ENCODE measurements around the gene WIF1. TPM values are rescaled to one million over a fixed set of nuclear protein-coding genes. Genes with fewer than 3 reads are reported as not detected.

The WIF1 gene
- total RNA-seq, 1 donor from 2014 or later, result 1.0 TPM

DNA sequence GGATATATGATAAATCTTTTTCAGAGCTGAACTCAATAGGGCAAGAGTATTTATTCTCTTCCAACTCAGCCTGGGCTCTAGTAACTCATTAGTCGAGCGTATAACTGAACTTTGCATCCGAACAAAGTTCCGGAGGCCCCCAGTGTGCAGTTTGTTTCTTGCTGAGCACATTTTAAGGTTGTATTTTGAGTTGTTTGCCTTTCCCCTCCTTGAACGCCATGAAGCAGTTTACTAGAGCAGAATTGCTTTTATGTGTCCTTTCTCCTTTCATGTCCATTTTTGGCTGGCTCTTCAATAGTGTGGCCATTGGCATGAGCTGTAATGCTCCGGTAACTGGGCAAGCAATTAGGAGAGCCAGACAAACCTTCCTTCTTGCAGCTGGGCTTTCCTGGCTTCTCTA, 105.3 kb downstream of the WIF1 start:
- Histone ChIP-seq H3K9me3 (ENCODE audit: control insufficient read depth in 3 of 3, low read length in 3 of 3) (no peaks in the 10 kb centered on the region), H3K4me1 (ENCODE audit: control insufficient read depth in 3 of 3, insufficient read depth in 3 of 3, low read length in 3 of 3) (no peaks in the 10 kb centered on the region), H3K4me3 (ENCODE audit: low read length in 3 of 3) (no peak overlapping the region), H3K9ac (ENCODE audit: low read depth in 1 of 3, low read length in 3 of 3) (no peak overlapping the region), H3K36me3 (ENCODE audit: control insufficient read depth in 3 of 3, insufficient read depth in 3 of 3, low read length in 3 of 3) (no peaks in the 10 kb centered on the region), H3K27ac (ENCODE audit: low read depth, low read length) (no peak overlapping the region), H3K27me3 (ENCODE audit: control insufficient read depth in 3 of 3, insufficient read depth in 3 of 3, low read length in 3 of 3) (no peaks in the 10 kb centered on the region)

DNA sequence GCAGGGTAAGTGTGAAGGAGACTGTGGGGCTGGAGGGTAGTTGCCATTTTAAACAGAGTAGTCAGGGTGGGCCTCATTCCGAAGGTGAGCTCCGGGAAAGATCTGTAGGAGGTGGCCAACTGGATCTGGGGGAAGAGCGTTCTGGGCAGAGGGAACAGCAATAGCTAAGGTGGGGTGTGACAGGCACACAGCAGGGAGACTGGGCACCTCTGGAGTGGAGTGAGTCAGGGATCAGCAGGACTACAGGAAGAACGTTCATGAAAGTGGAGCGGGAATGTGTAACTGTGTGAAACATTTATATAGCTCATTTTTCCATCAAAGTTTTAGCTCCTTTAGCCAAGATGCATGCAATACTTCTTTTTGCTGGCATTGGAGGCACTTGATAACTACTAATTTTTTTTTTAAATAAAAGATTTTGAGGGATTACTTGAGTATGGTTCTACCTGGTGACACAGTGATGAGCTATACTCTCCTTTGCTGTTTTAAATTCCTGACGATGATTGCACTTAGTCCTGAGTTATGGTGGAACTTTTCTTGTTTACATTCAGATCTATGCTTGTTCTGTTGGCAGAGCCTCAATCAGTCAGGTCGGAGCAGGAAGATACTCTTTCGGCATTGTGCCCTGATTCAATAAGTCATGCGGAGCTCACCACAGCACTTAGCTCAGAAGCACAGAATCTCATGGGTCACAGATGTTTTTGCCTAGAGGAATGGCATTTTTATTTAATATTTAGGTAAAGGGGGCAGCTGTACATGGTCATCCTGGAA, 106.4 kb downstream of the WIF1 start:
- no peaks in the 10 kb centered on the region for H3K4me1 ChIP-seq (ENCODE audit: control insufficient read depth in 3 of 3, insufficient read depth in 3 of 3, low read length in 3 of 3)
- H3K36me3 ChIP-seq (ENCODE audit: control insufficient read depth in 3 of 3, insufficient read depth in 3 of 3, low read length in 3 of 3), result no peaks in the 10 kb centered on the region
- no peaks in the 10 kb centered on the region for H3K9me3 ChIP-seq (ENCODE audit: control insufficient read depth in 3 of 3, low read length in 3 of 3)
- no peak overlapping the region for H3K9ac ChIP-seq (ENCODE audit: low read depth in 1 of 3, low read length in 3 of 3)
- H3K27me3 ChIP-seq (ENCODE audit: control insufficient read depth in 3 of 3, insufficient read depth in 3 of 3, low read length in 3 of 3), result no peaks in the 10 kb centered on the region
- no peak overlapping the region for H3K4me3 ChIP-seq (ENCODE audit: low read length in 3 of 3)
- no peak overlapping the region for H3K27ac ChIP-seq (ENCODE audit: low read depth, low read length)

DNA sequence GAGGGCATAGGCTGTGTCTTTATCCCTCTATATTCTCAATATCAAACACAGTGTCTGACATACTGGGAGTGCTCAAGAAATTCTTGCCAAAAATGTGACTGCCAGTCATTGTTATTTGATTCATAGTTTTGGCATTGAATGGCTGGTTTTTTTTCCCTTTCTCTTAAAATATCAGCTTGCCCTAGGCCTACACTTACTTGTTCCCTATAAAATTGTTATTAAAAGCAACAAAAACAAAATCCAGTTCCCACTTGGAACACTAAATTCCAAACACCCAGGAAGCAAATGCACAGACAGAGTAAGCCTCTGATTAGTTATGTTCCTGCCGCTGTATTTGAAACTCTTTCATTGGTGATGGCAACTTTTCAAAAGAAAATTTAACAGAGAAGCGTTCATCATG, 110.7 kb downstream of the WIF1 start:
- no peak overlapping the region for H3K27ac ChIP-seq (ENCODE audit: low read depth, low read length)
- no peaks in the 10 kb centered on the region for H3K27me3 ChIP-seq (ENCODE audit: control insufficient read depth in 3 of 3, insufficient read depth in 3 of 3, low read length in 3 of 3)
- H3K9ac ChIP-seq (ENCODE audit: low read depth in 1 of 3, low read length in 3 of 3), result no peak overlapping the region
- H3K36me3 ChIP-seq (ENCODE audit: control insufficient read depth in 3 of 3, insufficient read depth in 3 of 3, low read length in 3 of 3), result no peaks in the 10 kb centered on the region
- H3K9me3 ChIP-seq (ENCODE audit: control insufficient read depth in 3 of 3, low read length in 3 of 3), result no peaks in the 10 kb centered on the region
- H3K4me3 ChIP-seq (ENCODE audit: low read length in 3 of 3), result no peak overlapping the region
- no peaks in the 10 kb centered on the region for H3K4me1 ChIP-seq (ENCODE audit: control insufficient read depth in 3 of 3, insufficient read depth in 3 of 3, low read length in 3 of 3)

DNA sequence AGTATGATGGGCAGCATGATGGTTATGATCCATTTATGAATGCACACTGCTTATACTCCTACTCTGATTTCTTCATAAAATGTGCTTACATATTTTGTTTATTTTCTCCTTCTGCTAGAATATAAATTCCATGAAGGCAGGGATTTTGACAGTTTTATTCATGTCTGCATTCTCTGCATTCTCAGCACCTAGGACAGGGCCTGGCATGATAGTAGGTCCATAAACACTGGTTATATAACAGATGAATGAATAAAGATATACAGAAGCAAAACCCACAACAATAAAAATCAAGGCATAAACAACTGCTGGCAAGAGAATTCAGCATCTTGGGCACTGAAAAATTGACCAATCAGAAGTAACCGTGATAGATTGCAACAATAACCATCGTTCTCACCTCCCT, 115.4 kb downstream of the WIF1 start:
- Histone ChIP-seq H3K27ac (ENCODE audit: low read depth, low read length) (no peak overlapping the region), H3K27me3 (ENCODE audit: control insufficient read depth in 3 of 3, insufficient read depth in 3 of 3, low read length in 3 of 3) (peaks cover 0 to 4% (median 0%) of the 10 kb centered on the region in 3 donors), H3K36me3 (ENCODE audit: control insufficient read depth in 3 of 3, insufficient read depth in 3 of 3, low read length in 3 of 3) (no peaks in the 10 kb centered on the region), H3K4me1 (ENCODE audit: control insufficient read depth in 3 of 3, insufficient read depth in 3 of 3, low read length in 3 of 3) (no peaks in the 10 kb centered on the region), H3K4me3 (ENCODE audit: low read length in 3 of 3) (no peak overlapping the region), H3K9ac (ENCODE audit: low read depth in 1 of 3, low read length in 3 of 3) (no peak overlapping the region), H3K9me3 (ENCODE audit: control insufficient read depth in 3 of 3, low read length in 3 of 3) (no peaks in the 10 kb centered on the region)

DNA sequence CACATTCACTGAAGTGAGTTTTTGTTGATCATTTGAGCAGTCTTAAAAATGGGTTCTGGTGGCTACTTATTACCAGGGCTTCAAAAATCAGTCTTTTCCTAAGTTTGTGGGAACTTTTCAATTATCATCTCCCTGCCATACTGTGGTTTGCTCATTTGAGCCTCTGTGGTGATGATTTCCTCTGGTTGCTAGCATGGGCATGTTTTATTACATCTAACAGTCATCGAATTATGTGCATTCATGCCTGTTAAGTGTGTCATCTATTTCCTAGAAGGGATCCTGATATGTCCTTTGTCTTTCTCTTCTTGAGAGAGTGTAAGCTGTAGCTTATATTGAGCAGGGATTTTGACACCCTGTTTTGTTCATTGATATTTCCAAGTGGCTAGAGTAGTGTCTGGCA, 116.8 kb downstream of the WIF1 start:
- Histone ChIP-seq H3K4me3 (ENCODE audit: low read length in 3 of 3) (no peak overlapping the region), H3K4me1 (ENCODE audit: control insufficient read depth in 3 of 3, insufficient read depth in 3 of 3, low read length in 3 of 3) (no peaks in the 10 kb centered on the region), H3K9me3 (ENCODE audit: control insufficient read depth in 3 of 3, low read length in 3 of 3) (no peaks in the 10 kb centered on the region), H3K36me3 (ENCODE audit: control insufficient read depth in 3 of 3, insufficient read depth in 3 of 3, low read length in 3 of 3) (no peaks in the 10 kb centered on the region), H3K27ac (ENCODE audit: low read depth, low read length) (no peak overlapping the region), H3K27me3 (ENCODE audit: control insufficient read depth in 3 of 3, insufficient read depth in 3 of 3, low read length in 3 of 3) (peaks cover 0 to 4% (median 0%) of the 10 kb centered on the region in 3 donors), H3K9ac (ENCODE audit: low read depth in 1 of 3, low read length in 3 of 3) (no peak overlapping the region)

Small RNA genes within 50 kb of the gene (small RNA-seq; reads per million reads assigned to genes)
- not detected for gene RNU6-166P

Other genes starting within 250 kb of the WIF1 start
- 30.8 TPM for gene LEMD3, start 48.3 kb upstream of the WIF1 start, total RNA-seq
- 34.4 TPM for gene MSRB3, start 157.4 kb upstream of the WIF1 start, total RNA-seq

Data from skeletal muscle tissue (tissue), 5 donors.